Measurements from ENCODE around the gene DDX54.

DNA sequence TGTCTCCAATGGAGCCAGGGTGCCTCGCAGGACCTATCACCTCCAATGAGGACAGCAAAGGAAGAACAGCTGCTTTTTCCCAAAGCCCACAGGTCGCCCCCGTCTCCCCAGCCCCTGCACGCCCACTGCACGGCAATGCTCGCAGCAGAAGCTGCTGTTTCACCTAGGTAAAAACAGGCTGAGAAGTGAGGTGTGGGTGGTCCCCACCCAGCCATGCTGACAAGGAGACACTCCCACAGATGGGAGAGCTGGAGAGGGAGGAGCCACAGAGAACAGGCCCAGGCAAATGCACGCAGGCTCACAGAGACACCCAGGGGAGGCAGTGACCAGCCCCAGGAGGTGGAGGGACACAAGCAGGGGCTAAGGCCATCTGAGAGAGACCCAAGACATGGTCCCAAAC lies 25.3 kb downstream of the DDX54 start:
- TF ChIP-seq, protein P1, sequence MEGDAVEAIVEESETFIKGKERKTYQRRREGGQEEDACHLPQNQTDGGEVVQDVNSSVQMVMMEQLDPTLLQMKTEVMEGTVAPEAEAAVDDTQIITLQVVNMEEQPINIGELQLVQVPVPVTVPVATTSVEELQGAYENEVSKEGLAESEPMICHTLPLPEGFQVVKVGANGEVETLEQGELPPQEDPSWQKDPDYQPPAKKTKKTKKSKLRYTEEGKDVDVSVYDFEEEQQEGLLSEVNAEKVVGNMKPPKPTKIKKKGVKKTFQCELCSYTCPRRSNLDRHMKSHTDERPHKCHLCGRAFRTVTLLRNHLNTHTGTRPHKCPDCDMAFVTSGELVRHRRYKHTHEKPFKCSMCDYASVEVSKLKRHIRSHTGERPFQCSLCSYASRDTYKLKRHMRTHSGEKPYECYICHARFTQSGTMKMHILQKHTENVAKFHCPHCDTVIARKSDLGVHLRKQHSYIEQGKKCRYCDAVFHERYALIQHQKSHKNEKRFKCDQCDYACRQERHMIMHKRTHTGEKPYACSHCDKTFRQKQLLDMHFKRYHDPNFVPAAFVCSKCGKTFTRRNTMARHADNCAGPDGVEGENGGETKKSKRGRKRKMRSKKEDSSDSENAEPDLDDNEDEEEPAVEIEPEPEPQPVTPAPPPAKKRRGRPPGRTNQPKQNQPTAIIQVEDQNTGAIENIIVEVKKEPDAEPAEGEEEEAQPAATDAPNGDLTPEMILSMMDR (IDR thresholded peaks at IDR 0.05): no peak
- TF ChIP-seq POLR2A (IDR thresholded peaks at IDR 0.05): no peak

Data from body of pancreas (tissue), 4 donors.